AG09319 (cell line): ENCODE data around the gene PARVA.

Source experiments
- DNase-seq: peaks from one replicate; pipeline ENCODE4 v3.0.0-alpha.2; 2010; ENCODE audit warnings: low read depth; ENCODE audit errors: extremely low read depth
- TF ChIP-seq, protein P1 (sequence below): IDR thresholded peaks from 2 replicates; pipeline ENCODE4 v1.5.1; 2011; ENCODE audit warnings: low read depth, mild to moderate bottlenecking, inconsistent platforms, low read length, moderate library complexity

PARVA gene

DNA sequence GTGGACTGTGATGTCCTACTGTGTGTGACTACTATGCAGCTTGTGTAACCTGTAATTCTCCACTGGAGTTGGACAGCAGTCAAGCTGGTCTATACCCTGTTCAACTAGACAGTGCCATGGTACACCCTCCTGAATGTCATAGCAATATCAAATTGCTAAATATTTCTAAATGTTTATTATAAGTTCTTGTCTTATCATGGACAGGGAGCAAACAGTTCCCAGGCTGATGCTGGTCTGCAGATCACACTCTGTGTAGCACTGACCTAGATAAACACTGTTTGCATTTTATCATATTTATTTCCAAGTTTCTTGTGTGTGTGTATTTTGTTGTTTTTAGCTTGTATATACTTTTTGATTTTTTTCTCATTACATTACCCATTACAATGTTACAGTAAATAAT lies 22.0 kb downstream of the PARVA start:
- DNase-seq: no peak
- TF ChIP-seq, protein P1, sequence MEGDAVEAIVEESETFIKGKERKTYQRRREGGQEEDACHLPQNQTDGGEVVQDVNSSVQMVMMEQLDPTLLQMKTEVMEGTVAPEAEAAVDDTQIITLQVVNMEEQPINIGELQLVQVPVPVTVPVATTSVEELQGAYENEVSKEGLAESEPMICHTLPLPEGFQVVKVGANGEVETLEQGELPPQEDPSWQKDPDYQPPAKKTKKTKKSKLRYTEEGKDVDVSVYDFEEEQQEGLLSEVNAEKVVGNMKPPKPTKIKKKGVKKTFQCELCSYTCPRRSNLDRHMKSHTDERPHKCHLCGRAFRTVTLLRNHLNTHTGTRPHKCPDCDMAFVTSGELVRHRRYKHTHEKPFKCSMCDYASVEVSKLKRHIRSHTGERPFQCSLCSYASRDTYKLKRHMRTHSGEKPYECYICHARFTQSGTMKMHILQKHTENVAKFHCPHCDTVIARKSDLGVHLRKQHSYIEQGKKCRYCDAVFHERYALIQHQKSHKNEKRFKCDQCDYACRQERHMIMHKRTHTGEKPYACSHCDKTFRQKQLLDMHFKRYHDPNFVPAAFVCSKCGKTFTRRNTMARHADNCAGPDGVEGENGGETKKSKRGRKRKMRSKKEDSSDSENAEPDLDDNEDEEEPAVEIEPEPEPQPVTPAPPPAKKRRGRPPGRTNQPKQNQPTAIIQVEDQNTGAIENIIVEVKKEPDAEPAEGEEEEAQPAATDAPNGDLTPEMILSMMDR: no peak

DNA sequence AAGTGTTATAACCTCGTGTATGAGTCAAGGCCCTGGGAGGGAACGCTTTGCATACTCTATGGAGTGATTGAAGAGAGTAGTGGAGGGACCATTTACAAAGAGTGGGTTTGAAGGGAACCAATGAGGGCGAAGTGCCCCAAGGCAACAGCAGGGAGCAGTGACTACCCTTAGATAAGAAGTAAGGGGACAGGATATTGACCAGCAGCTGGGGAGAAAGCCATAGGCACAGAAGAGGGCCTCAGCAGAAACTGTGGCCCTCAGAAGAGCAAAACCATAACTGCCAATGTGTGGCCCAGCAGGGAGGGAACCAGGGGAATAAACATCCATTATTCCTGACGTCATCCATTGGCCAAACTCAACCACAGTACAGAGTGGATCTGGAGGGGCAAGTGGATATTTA lies 24.7 kb downstream of the PARVA start:
- DNase-seq: no peak
- TF ChIP-seq, protein P1: no peak

DNA sequence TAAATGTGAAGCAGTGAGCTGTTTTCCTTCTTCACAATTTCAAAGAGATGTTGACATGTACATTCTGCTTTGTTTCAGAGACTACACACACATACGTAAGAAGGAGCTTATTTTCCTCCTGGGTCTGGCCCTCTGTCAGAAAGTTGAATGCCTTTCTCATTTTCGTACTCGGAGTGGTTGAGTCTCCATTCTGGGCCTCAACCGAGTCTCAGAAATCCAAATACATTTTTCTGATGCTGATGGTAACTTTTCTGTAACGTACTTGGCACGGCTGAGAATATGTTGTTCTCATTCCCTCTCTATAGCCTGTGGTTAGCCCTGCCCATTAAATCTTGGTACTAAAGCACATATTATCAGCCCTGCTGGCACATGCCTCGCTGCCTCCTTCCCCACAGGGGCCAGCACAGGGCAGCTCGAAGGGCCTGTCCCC lies 25.3 kb downstream of the PARVA start:
- DNase-seq: no peak
- TF ChIP-seq, protein P1: no peak

DNA sequence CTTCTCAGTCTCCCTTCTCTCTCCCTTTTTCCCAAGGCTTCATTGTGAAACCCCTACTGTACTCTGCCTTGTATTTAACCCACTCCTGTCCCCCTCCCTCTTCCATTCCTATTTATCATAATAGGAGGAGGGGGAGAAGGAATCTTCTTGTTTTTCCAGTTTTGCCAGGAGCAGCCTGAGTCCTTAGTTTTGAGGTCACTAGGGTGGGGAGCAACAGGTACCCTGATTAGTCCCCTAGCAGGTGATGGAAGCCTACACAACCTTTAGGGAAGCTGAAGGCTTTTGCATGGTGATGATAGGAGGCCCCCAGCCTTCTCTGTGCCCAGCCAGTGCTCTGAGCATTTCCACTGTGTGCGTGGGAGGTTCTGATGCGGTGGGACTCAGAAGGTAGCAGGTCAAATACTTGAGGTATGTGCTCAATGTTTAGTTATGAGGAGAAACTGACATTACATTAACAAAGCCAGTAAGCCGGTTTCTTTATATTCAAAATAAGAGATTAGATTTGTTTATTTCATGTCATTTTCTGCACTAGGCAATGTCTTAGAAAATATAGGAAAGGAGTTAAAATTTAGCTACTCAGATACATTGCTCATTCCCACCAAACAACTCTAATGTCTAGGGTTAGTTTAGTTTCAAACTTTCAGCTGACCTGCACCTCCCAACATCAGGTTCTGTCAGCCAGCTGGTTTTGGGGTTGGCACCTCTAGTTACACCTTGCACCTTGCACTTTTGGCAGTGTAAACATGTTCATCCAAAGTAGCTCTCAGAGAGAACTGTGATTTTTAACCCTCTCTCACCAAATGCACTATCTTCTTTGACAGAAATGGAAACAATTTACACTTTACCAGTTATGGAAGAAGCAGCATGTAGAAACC lies 26.0 kb downstream of the PARVA start:
- TF ChIP-seq, protein P1: no peak
- no peak for DNase-seq

DNA sequence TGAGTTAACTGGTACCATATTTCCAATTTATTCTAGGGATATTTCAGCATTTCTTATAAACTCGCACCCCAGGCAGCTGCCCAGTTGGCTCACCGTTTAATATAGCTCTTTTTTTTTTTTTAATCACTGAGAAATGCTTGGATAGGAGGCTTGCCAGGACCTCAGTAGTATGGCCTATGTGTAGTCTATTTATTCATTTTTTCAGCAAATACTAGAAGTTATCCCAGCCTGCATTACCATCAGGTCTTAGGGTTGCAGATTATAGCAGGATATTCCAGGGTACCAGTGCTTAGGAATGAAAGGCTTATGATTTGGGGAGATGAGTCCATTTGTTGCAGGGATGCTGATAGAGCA lies 26.6 kb downstream of the PARVA start:
- TF ChIP-seq, protein P1: no peak
- DNase-seq: no peak

DNA sequence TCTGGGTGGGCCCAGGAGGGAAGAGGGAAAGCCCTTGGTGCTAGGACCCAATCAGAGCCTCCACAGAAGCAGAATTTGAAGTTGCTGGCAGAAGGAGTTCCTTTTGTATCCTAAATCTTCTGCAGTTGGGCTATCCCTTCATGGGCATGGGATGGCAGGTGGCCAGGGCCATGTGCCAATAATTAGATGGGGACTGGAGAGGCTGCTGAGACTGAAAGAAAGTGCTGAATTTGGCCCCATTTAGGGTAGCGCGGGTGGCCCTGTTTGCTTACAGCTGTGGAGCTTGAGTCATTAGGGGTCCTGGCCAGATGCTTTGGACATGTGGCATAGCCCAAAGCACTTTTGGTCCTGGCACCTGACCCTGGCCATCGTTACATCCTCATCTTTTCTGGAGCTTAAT lies 27.1 kb downstream of the PARVA start:
- DNase-seq: no peak
- TF ChIP-seq, protein P1: no peak

DNA sequence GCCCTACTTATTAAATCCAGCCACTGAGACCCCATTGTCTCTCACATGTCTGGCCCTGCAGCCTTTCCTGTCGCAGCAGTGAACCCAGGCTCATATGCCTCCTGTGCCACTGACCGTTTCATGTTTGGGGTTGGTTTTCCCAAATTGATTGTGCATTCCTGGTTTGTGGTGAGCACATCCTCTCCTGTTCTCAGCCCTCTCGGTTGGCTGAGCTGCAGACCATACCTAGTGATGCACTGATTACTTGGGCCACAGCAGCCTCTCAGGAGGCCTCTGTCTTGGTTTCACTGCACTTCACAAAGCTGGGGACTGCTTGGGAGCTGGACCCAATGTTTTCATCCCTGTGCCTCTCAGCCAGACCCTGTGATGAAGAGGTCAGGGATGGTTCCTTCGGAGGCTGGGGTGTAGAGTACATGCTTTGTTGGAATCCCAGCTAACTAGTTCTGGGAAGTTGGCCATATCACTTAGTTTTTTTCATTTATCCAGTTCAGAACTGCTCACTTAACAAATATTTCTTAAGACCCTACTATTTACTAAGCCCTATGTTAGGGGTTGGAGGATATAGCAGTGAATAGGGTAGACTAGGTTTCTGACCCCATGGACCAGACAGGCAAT lies 30.9 kb downstream of the PARVA start:
- no peak for DNase-seq
- TF ChIP-seq, protein P1: no peak
